RWPE2 (cell line): ENCODE results near the gene COL25A1.

Experiments used
- ATAC-seq: fragments of 200-7000 bp; cut with Tn5 transposase; 3 replicates; pipeline ENCODE4 v1.9.1; 2021; ENCODE audit warnings: low read depth
- DNase-seq: peaks from one replicate; pipeline ENCODE4 v3.0.0-alpha.2; 2020; ENCODE audit warnings: low spot score
- H3K27ac ChIP-seq: fragments of 450-650 bp; 2 replicates; pipeline ENCODE4 v1.5.1; 2017; ENCODE audit warnings: mild to moderate bottlenecking; ENCODE audit not compliant: poor library complexity, severe bottlenecking
- H3K27me3 ChIP-seq: fragments of 250-450 bp; sonication (Bioruptor Pico); 2 replicates; pipeline ENCODE4 v1.5.1; 2021; ENCODE audit warnings: mild to moderate bottlenecking, moderate library complexity; ENCODE audit not compliant: insufficient read depth, poor library complexity, severe bottlenecking
- H3K36me3 ChIP-seq: fragments of 250-450 bp; sonication (Bioruptor Pico); 2 replicates; pipeline ENCODE4 v1.5.1; 2020; ENCODE audit warnings: low read depth, mild to moderate bottlenecking, moderate library complexity
- H3K4me1 ChIP-seq: fragments of 250-450 bp; sonication (Bioruptor Pico); 2 replicates; pipeline ENCODE4 v1.5.1; 2021; ENCODE audit warnings: mild to moderate bottlenecking, moderate library complexity; ENCODE audit not compliant: insufficient read depth, poor library complexity, severe bottlenecking
- H3K4me3 ChIP-seq: fragments of 250-450 bp; sonication (Bioruptor Pico); 2 replicates; pipeline ENCODE4 v1.5.1; 2021; ENCODE audit warnings: mild to moderate bottlenecking, moderate library complexity; ENCODE audit not compliant: severe bottlenecking
- H3K9me3 ChIP-seq: fragments of 250-450 bp; sonication (Bioruptor Pico); 2 replicates; pipeline ENCODE4 v1.5.1; 2021; ENCODE audit warnings: mild to moderate bottlenecking, moderate library complexity; ENCODE audit not compliant: severe bottlenecking
- CTCF ChIP-seq: fragments of 450-650 bp; IDR thresholded peaks from one replicate; pipeline ENCODE4 v1.5.1; 2017; ENCODE audit warnings: mild to moderate bottlenecking, moderate library complexity; ENCODE audit not compliant: poor library complexity, severe bottlenecking

Gene COL25A1

GRCh38 chr4:109301651-109302360, 652 bp downstream of the COL25A1 start:
- no peak for DNase-seq
- Histone ChIP-seq H3K27ac (no peak overlapping the region), H3K36me3 (no peaks in the 10 kb centered on the region), H3K9me3 (no peaks in the 10 kb centered on the region), H3K4me1 (no peaks in the 10 kb centered on the region), H3K4me3 (peak overlapping the region; percentile 28), H3K27me3 (peaks cover 59% of the 10 kb centered on the region)
- no peak; the same call in 2 of the 3 replicates for ATAC-seq
- no peak for TF ChIP-seq CTCF

GRCh38 chr4:109298279-109299010, 4.0 kb downstream of the COL25A1 start:
- peak; percentile 72 for TF ChIP-seq CTCF
- H3K27ac ChIP-seq, result no peak overlapping the region
- DNase-seq (no peak), ATAC-seq (0 out of 3 replicates have a peak, but pooled peaks have one; percentile 29)
- no peaks in the 10 kb centered on the region for H3K36me3 ChIP-seq
- no peaks in the 10 kb centered on the region for H3K9me3 ChIP-seq
- peaks cover 45% of the 10 kb centered on the region for H3K27me3 ChIP-seq
- H3K4me3 ChIP-seq, result no peak overlapping the region
- no peaks in the 10 kb centered on the region for H3K4me1 ChIP-seq

GRCh38 chr4:109296527-109296926, 5.9 kb downstream of the COL25A1 start:
- Histone ChIP-seq H3K4me1 (no peaks in the 10 kb centered on the region), H3K36me3 (no peaks in the 10 kb centered on the region), H3K9me3 (no peaks in the 10 kb centered on the region), H3K4me3 (no peak overlapping the region), H3K27ac (no peak overlapping the region), H3K27me3 (peaks cover 26% of the 10 kb centered on the region)
- no peak for DNase-seq
- TF ChIP-seq CTCF, result no peak
- peak; percentile 50; the same call in 1 of the 3 replicates for ATAC-seq

- H3K36me3 ChIP-seq, result no peaks in the 10 kb centered on the region
- TF ChIP-seq CTCF, result no peak
- H3K27me3 ChIP-seq, result peaks cover 12% of the 10 kb centered on the region
- DNase-seq (no peak), ATAC-seq (no peak)
- no peaks in the 10 kb centered on the region for H3K9me3 ChIP-seq
- H3K4me3 ChIP-seq, result no peak overlapping the region
- no peaks in the 10 kb centered on the region for H3K4me1 ChIP-seq
- no peak overlapping the region for H3K27ac ChIP-seq
These were observed 7.4 kb downstream of the COL25A1 start for GRCh38 chr4:109295081-109295480.

- no peaks in the 10 kb centered on the region for H3K9me3 ChIP-seq
These were observed 7.9 kb downstream of the COL25A1 start for GRCh38 chr4:109294468-109295020.

More at GRCh38 chr4:109294468-109295020, 7.9 kb downstream of the COL25A1 start:
- H3K27ac ChIP-seq, result no peak overlapping the region
- DNase-seq (no peak), ATAC-seq (no peak)
- H3K4me1 ChIP-seq, result no peaks in the 10 kb centered on the region
- no peak for TF ChIP-seq CTCF
- peaks cover 6% of the 10 kb centered on the region for H3K27me3 ChIP-seq
- H3K36me3 ChIP-seq, result no peaks in the 10 kb centered on the region
- no peak overlapping the region for H3K4me3 ChIP-seq
